Osteoblast (primary cell): Measurements from ENCODE around the gene GPR26. TPM values are rescaled to one million over a fixed set of nuclear protein-coding genes. Genes with fewer than 3 reads are reported as not detected.

Experiments
- DNase-seq: peaks from one replicate; pipeline ENCODE4 v3.0.0; 2011; ENCODE audit warnings: low spot score, mixed read lengths; ENCODE audit not compliant: insufficient read length; ENCODE audit errors: missing footprints
- H2AFZ ChIP-seq: 2 replicates; pipeline ENCODE4 v1.6.0; 2011; ENCODE audit warnings: mild to moderate bottlenecking, low read length
- H3K27ac ChIP-seq: 2 replicates; pipeline ENCODE4 v1.5.1; 2011; ENCODE audit warnings: mild to moderate bottlenecking, low read depth, low read length, moderate library complexity
- H3K27me3 ChIP-seq: 2 replicates; pipeline ENCODE4 v1.6.0; 2012; ENCODE audit warnings: mild to moderate bottlenecking, control low read depth, inconsistent platforms, low read length, moderate library complexity; ENCODE audit not compliant: insufficient read depth
- H3K36me3 ChIP-seq: 2 replicates; pipeline ENCODE4 v1.5.1; 2011; ENCODE audit warnings: mild to moderate bottlenecking, low read length, control low read depth, moderate library complexity; ENCODE audit not compliant: insufficient read depth
- H3K4me1 ChIP-seq: 2 replicates; pipeline ENCODE4 v1.5.1; 2011; ENCODE audit warnings: mild to moderate bottlenecking, low read length, control low read depth, moderate library complexity; ENCODE audit not compliant: insufficient read depth
- H3K4me2 ChIP-seq: 2 replicates; pipeline ENCODE4 v1.6.0; 2011; ENCODE audit warnings: mild to moderate bottlenecking, low read length; ENCODE audit not compliant: insufficient read depth
- H3K4me3 ChIP-seq: fragments of 200-600 bp; sonication (generic); 3 replicates; pipeline ENCODE4 v1.5.1; 2012; ENCODE audit warnings: mild to moderate bottlenecking, low read length, inconsistent platforms; ENCODE audit not compliant: insufficient read depth
- H3K79me2 ChIP-seq: 2 replicates; pipeline ENCODE4 v1.6.0; 2012; ENCODE audit warnings: mild to moderate bottlenecking, low read length, control low read depth, inconsistent platforms; ENCODE audit not compliant: insufficient read depth
- H3K9me3 ChIP-seq: 2 replicates; pipeline ENCODE4 v1.5.1; 2011; ENCODE audit warnings: low read depth, low read length, control low read depth
- H4K20me1 ChIP-seq: 2 replicates; pipeline ENCODE4 v1.6.0; 2012; ENCODE audit warnings: mild to moderate bottlenecking, low read length, control low read depth; ENCODE audit not compliant: insufficient read depth
- CTCF ChIP-seq: IDR thresholded peaks from 2 replicates; pipeline ENCODE4 v1.5.1; 2011; ENCODE audit warnings: mild to moderate bottlenecking, low read depth, low read length, moderate library complexity; ENCODE audit errors: extremely low read depth
- total RNA-seq: library from RNA; depleted of rRNA; stranded (reverse); fragments of >200 nt; gene quantifications from 2 replicates; pipeline ENCODE4 v1.2.3, GENCODE V29; 2012

GPR26 gene
- total RNA-seq = not detected in 2 replicates

GRCh38 chr10:123666318-123667236 is at the start of gene GPR26:
Gene GPR26 (plus strand): TSS chr10:123666355. CDS start chr10:123666408, 53 bp downstream.
- Histone ChIP-seq H3K4me2 (no peak within 1 kb of the TSS), H2AFZ (no peak within 1 kb of the TSS), H3K27me3 (no peaks in the 10 kb centered on the region), H3K9me3 (no peaks in the 10 kb centered on the region), H3K36me3 (no peaks in the 10 kb centered on the region), H3K4me1 (no peaks in the 10 kb centered on the region), H3K27ac (no peak within 1 kb of the TSS), H3K4me3 (no peak within 1 kb of the TSS), H3K79me2 (no peaks in the 10 kb centered on the region), H4K20me1 (no peaks in the 10 kb centered on the region)
- no peak for DNase-seq
- no peak for TF ChIP-seq CTCF

- no peak for TF ChIP-seq CTCF
- no peaks in the 10 kb centered on the region for H3K4me1 ChIP-seq
Observed at GRCh38 chr10:123618224-123618623, 47.9 kb upstream of the GPR26 start.

GRCh38 chr10:123619067-123619855 is 46.9 kb upstream of the GPR26 start:
- no peak overlapping the region for H3K4me2 ChIP-seq
- no peaks in the 10 kb centered on the region for H3K79me2 ChIP-seq
- no peak overlapping the region for H2AFZ ChIP-seq
- no peaks in the 10 kb centered on the region for H3K27me3 ChIP-seq
- TF ChIP-seq CTCF = no peak
- DNase-seq = no peak
- no peak overlapping the region for H3K27ac ChIP-seq
- H3K4me3 ChIP-seq = no peak overlapping the region
- no peaks in the 10 kb centered on the region for H3K9me3 ChIP-seq
- no peaks in the 10 kb centered on the region for H3K4me1 ChIP-seq
- H4K20me1 ChIP-seq = no peaks in the 10 kb centered on the region
- no peaks in the 10 kb centered on the region for H3K36me3 ChIP-seq

More at GRCh38 chr10:123618224-123618623, 47.9 kb upstream of the GPR26 start:
- no peaks in the 10 kb centered on the region for H3K27me3 ChIP-seq
- no peak overlapping the region for H3K27ac ChIP-seq
- no peaks in the 10 kb centered on the region for H3K79me2 ChIP-seq
- H3K4me3 ChIP-seq = no peak overlapping the region
- no peaks in the 10 kb centered on the region for H4K20me1 ChIP-seq
- H3K36me3 ChIP-seq = no peaks in the 10 kb centered on the region
- no peaks in the 10 kb centered on the region for H3K9me3 ChIP-seq
- H2AFZ ChIP-seq = no peak overlapping the region
- no peak overlapping the region for H3K4me2 ChIP-seq
- no peak for DNase-seq

GRCh38 chr10:123620621-123621020 is 45.5 kb upstream of the GPR26 start:
- no peak for TF ChIP-seq CTCF
- H3K4me3 ChIP-seq = no peak overlapping the region
- DNase-seq = no peak
- no peak overlapping the region for H2AFZ ChIP-seq
- H3K4me1 ChIP-seq = no peaks in the 10 kb centered on the region
- no peak overlapping the region for H3K4me2 ChIP-seq
- H3K27ac ChIP-seq = no peak overlapping the region
- H3K27me3 ChIP-seq = no peaks in the 10 kb centered on the region
- no peaks in the 10 kb centered on the region for H4K20me1 ChIP-seq
- no peaks in the 10 kb centered on the region for H3K36me3 ChIP-seq
- no peaks in the 10 kb centered on the region for H3K9me3 ChIP-seq
- H3K79me2 ChIP-seq = no peaks in the 10 kb centered on the region
